Measurements from ENCODE around the gene RDX. TPM values are rescaled to one million over a fixed set of nuclear protein-coding genes. Genes with fewer than 3 reads are reported as not detected.

RDX gene
- total and polyA plus RNA-seq, 2 of the 8 experiments (the other 6 are each of a cell fraction or from before 2014, with no cell fraction given), result 27.4 to 100 TPM

DNA sequence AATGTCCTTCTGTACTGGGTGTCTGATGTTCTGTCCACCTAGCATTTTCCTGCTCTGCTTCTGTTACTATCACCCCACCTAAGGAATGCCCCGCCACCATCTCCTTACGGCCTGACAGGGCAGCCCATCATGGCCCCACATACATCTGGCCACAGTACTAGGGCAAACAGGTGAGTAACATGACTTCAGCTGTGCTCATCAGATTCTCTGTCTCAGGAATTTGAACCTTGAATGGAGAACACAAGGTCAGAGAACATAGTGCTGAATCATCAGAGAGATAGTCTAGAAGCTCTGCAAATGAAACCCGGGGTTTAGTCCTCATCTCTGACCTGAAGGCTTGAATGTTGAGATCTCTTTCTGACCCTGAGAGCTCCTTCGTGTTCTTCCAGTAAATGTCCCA is 170.8 kb downstream of the RDX start (continued):
- TF ChIP-seq, protein P1, sequence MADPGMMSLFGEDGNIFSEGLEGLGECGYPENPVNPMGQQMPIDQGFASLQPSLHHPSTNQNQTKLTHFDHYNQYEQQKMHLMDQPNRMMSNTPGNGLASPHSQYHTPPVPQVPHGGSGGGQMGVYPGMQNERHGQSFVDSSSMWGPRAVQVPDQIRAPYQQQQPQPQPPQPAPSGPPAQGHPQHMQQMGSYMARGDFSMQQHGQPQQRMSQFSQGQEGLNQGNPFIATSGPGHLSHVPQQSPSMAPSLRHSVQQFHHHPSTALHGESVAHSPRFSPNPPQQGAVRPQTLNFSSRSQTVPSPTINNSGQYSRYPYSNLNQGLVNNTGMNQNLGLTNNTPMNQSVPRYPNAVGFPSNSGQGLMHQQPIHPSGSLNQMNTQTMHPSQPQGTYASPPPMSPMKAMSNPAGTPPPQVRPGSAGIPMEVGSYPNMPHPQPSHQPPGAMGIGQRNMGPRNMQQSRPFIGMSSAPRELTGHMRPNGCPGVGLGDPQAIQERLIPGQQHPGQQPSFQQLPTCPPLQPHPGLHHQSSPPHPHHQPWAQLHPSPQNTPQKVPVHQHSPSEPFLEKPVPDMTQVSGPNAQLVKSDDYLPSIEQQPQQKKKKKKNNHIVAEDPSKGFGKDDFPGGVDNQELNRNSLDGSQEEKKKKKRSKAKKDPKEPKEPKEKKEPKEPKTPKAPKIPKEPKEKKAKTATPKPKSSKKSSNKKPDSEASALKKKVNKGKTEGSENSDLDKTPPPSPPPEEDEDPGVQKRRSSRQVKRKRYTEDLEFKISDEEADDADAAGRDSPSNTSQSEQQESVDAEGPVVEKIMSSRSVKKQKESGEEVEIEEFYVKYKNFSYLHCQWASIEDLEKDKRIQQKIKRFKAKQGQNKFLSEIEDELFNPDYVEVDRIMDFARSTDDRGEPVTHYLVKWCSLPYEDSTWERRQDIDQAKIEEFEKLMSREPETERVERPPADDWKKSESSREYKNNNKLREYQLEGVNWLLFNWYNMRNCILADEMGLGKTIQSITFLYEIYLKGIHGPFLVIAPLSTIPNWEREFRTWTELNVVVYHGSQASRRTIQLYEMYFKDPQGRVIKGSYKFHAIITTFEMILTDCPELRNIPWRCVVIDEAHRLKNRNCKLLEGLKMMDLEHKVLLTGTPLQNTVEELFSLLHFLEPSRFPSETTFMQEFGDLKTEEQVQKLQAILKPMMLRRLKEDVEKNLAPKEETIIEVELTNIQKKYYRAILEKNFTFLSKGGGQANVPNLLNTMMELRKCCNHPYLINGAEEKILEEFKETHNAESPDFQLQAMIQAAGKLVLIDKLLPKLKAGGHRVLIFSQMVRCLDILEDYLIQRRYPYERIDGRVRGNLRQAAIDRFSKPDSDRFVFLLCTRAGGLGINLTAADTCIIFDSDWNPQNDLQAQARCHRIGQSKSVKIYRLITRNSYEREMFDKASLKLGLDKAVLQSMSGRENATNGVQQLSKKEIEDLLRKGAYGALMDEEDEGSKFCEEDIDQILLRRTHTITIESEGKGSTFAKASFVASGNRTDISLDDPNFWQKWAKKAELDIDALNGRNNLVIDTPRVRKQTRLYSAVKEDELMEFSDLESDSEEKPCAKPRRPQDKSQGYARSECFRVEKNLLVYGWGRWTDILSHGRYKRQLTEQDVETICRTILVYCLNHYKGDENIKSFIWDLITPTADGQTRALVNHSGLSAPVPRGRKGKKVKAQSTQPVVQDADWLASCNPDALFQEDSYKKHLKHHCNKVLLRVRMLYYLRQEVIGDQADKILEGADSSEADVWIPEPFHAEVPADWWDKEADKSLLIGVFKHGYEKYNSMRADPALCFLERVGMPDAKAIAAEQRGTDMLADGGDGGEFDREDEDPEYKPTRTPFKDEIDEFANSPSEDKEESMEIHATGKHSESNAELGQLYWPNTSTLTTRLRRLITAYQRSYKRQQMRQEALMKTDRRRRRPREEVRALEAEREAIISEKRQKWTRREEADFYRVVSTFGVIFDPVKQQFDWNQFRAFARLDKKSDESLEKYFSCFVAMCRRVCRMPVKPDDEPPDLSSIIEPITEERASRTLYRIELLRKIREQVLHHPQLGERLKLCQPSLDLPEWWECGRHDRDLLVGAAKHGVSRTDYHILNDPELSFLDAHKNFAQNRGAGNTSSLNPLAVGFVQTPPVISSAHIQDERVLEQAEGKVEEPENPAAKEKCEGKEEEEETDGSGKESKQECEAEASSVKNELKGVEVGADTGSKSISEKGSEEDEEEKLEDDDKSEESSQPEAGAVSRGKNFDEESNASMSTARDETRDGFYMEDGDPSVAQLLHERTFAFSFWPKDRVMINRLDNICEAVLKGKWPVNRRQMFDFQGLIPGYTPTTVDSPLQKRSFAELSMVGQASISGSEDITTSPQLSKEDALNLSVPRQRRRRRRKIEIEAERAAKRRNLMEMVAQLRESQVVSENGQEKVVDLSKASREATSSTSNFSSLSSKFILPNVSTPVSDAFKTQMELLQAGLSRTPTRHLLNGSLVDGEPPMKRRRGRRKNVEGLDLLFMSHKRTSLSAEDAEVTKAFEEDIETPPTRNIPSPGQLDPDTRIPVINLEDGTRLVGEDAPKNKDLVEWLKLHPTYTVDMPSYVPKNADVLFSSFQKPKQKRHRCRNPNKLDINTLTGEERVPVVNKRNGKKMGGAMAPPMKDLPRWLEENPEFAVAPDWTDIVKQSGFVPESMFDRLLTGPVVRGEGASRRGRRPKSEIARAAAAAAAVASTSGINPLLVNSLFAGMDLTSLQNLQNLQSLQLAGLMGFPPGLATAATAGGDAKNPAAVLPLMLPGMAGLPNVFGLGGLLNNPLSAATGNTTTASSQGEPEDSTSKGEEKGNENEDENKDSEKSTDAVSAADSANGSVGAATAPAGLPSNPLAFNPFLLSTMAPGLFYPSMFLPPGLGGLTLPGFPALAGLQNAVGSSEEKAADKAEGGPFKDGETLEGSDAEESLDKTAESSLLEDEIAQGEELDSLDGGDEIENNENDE (IDR thresholded peaks at IDR 0.05; ENCODE audit: insufficient replicate concordance, low read length), result no peak
- no peak for TF ChIP-seq FOSL1 (IDR thresholded peaks at IDR 0.05; ENCODE audit: insufficient read depth, low read depth, low read length)

Data from H1 (cell line).